Calu3 (cell line): ENCODE results near the gene S100A14. TPM values are rescaled to one million over a fixed set of nuclear protein-coding genes. Genes with fewer than 3 reads are reported as not detected.
"Not testable (repeated sequence)": the region's sequence is repeated elsewhere in the genome, so short reads cannot be mapped to it uniquely, and the experiment has no call there.

Experiments used
- BruUV-seq: library from RNA; stranded (reverse); fragments of 400-500 nt; replicated peaks from 2 replicates; lab custom pipeline; 2021; lab: Mats Ljungman, UMichigan
- CTCF ChIA-PET: fragments of 300-600 bp; sonication (Branson Sonifier 250); formaldehyde crosslinking; loops from one replicate; lab custom pipeline; 2022; ENCODE audit warnings: antibody characterized with exemption; lab: Charles Lee
- DNase-seq: peaks from one replicate; pipeline ENCODE4 v3.0.0; 2022
- H3K27ac Mint-ChIP-seq: one replicate; pipeline ENCODE4 v1.8.0; 2022; ENCODE audit warnings: mixed read lengths; ENCODE audit not compliant: unreplicated experiment
- H3K27me3 Mint-ChIP-seq: one replicate; pipeline ENCODE4 v1.8.0; 2022; ENCODE audit warnings: mixed read lengths; ENCODE audit not compliant: unreplicated experiment
- H3K36me3 Mint-ChIP-seq: one replicate; pipeline ENCODE4 v1.8.0; 2022; ENCODE audit warnings: mild to moderate bottlenecking, moderate library complexity, mixed read lengths; ENCODE audit not compliant: insufficient read depth, unreplicated experiment
- H3K4me1 Mint-ChIP-seq: one replicate; pipeline ENCODE4 v1.8.0; 2022; ENCODE audit warnings: mild to moderate bottlenecking, low read depth, mixed read lengths; ENCODE audit not compliant: unreplicated experiment
- H3K4me3 Mint-ChIP-seq: one replicate; pipeline ENCODE4 v1.8.0; 2022; ENCODE audit warnings: mild to moderate bottlenecking, low read depth, moderate library complexity, mixed read lengths; ENCODE audit not compliant: unreplicated experiment
- H3K9me3 Mint-ChIP-seq: one replicate; pipeline ENCODE4 v1.8.0; 2022; ENCODE audit warnings: low read depth, mixed read lengths; ENCODE audit not compliant: unreplicated experiment
- CTCF ChIP-seq: fragments of 200-600 bp; IDR thresholded peaks from one replicate; pipeline ENCODE4 v1.8.0; 2022; ENCODE audit warnings: antibody characterized with exemption; ENCODE audit not compliant: unreplicated experiment
- intact Hi-C: fragments of 100-400 bp; cut with micrococcal nuclease; formaldehyde crosslinking; loops from one replicate; pipeline ENCODE4 v1.10.0; 2022; ENCODE audit not compliant: unreplicated experiment
- total RNA-seq: library from RNA; stranded (reverse); gene quantifications from 2 replicates; pipeline ENCODE4 v1.2.3, GENCODE V29; 2022

S100A14 gene
- total RNA-seq, 1 experiment from 2014 or later = 74.6 TPM

- DNase-seq = no peak
- Mint-ChIP-seq H3K36me3 (no peaks in the 10 kb centered on the region), H3K9me3 (no peaks in the 10 kb centered on the region), H3K27me3 (no peaks in the 10 kb centered on the region), H3K27ac (no peak overlapping the region), H3K4me1 (peaks cover 27% of the 10 kb centered on the region), H3K4me3 (no peak overlapping the region)
- intact Hi-C loops = no loop called here
- CTCF ChIA-PET = interaction anchor here (0.6 to 1.2 kb wide), 5 partner anchors 34 to 232 kb away, joined by 3 to 6 read pairs (median 3); partner anchors contain the start of gene S100A13
- BruUV-seq = no TSS peak
- no peak for TF ChIP-seq CTCF
These were observed 38.5 kb downstream of the S100A14 start for GRCh38 chr1:153577624-153578051.

- DNase-seq = no peak
- CTCF ChIA-PET = interaction anchor here (0.9 to 1.2 kb wide), 3 partner anchors 50 to 68 kb away, joined by 3 read pairs; partner anchors contain the start of gene S100A13
- intact Hi-C loops = no loop called here
- no peak overlapping the region for H3K4me3 Mint-ChIP-seq
- no TSS peak for BruUV-seq
- no peaks in the 10 kb centered on the region for H3K9me3 Mint-ChIP-seq
- H3K36me3 Mint-ChIP-seq = no peaks in the 10 kb centered on the region
- H3K4me1 Mint-ChIP-seq = peaks cover 29% of the 10 kb centered on the region
- no peaks in the 10 kb centered on the region for H3K27me3 Mint-ChIP-seq
- TF ChIP-seq CTCF = no peak
- no peak overlapping the region for H3K27ac Mint-ChIP-seq
These were observed 39.0 kb downstream of the S100A14 start for GRCh38 chr1:153577138-153577537.

GRCh38 chr1:153575497-153575896 lies 40.6 kb downstream of the S100A14 start:
- H3K27ac Mint-ChIP-seq, H3K4me3 Mint-ChIP-seq, intact Hi-C loops, H3K9me3 Mint-ChIP-seq, DNase-seq, H3K27me3 Mint-ChIP-seq, H3K36me3 Mint-ChIP-seq, BruUV-seq: not testable (repeated sequence)
- H3K4me1 Mint-ChIP-seq = peaks cover 41% of the 10 kb centered on the region
- CTCF ChIA-PET = interaction anchor here (1.0 kb wide), 1 partner anchor 52 kb away, joined by 3 read pairs; the partner anchor contains the start of gene S100A13

- CTCF ChIA-PET, H3K27ac Mint-ChIP-seq, H3K36me3 Mint-ChIP-seq: not testable (repeated sequence)
These were observed 41.0 kb downstream of the S100A14 start for GRCh38 chr1:153575081-153575491.

GRCh38 chr1:153573351-153573750 lies 42.8 kb downstream of the S100A14 start:
- CTCF ChIA-PET = interaction anchor here (1.1 to 2.3 kb wide), 12 partner anchors 18 to 218 kb away, joined by 3 to 44 read pairs (median 8); partner anchors contain the start of genes CHTOP, S100A13, S100A14 and S100A16
- no TSS peak for BruUV-seq
- peak overlapping the region; percentile 73 for H3K27ac Mint-ChIP-seq
- peaks cover 62% of the 10 kb centered on the region for H3K4me1 Mint-ChIP-seq
- peak overlapping the region; percentile 28 for H3K4me3 Mint-ChIP-seq
- TF ChIP-seq CTCF = no peak
- peaks cover 13% of the 10 kb centered on the region for H3K36me3 Mint-ChIP-seq
- no peaks in the 10 kb centered on the region for H3K9me3 Mint-ChIP-seq
- intact Hi-C loops = loop anchor here (2.0 to 5.0 kb wide), 4 partner anchors 35 to 99 kb away; partner anchors contain the start of genes CHTOP, ILF2 and S100A14
- no peaks in the 10 kb centered on the region for H3K27me3 Mint-ChIP-seq
- no peak for DNase-seq

More at GRCh38 chr1:153575081-153575491, 41.0 kb downstream of the S100A14 start:
- peaks cover 45% of the 10 kb centered on the region for H3K4me1 Mint-ChIP-seq
- intact Hi-C loops, H3K9me3 Mint-ChIP-seq, BruUV-seq, DNase-seq, H3K4me3 Mint-ChIP-seq, H3K27me3 Mint-ChIP-seq: not testable (repeated sequence)
